ENCODE results near the gene PIK3IP1.

- TF ChIP-seq CTCF (IDR thresholded peaks at IDR 0.05; ENCODE audit: extremely low read depth in 1 of 2, insufficient read depth in 1 of 2, low read depth in 1 of 2, low read length in 2 of 2): no peak
- TF ChIP-seq POLR2A (IDR thresholded peaks at IDR 0.05; ENCODE audit: low read depth, low read length): no peak
- TF ChIP-seq JUN (IDR thresholded peaks at IDR 0.05; ENCODE audit: borderline replicate concordance, insufficient read depth, insufficient read length, low read depth): no peak
- no peak for TF ChIP-seq EZH2 (IDR thresholded peaks at IDR 0.05; ENCODE audit: borderline replicate concordance, low read depth, low read length, severe bottlenecking)
- no peak for TF ChIP-seq POLR2AphosphoS5 (IDR thresholded peaks at IDR 0.05; ENCODE audit: insufficient read depth, low read depth, low read length)
- TF ChIP-seq FOS (IDR thresholded peaks at IDR 0.05; ENCODE audit: borderline replicate concordance, insufficient read depth, low read length): no peak
- no peak for TF ChIP-seq MYC (IDR thresholded peaks at IDR 0.05; ENCODE audit: low read depth, low read length)
- TF ChIP-seq MAX (IDR thresholded peaks at IDR 0.05; ENCODE audit: insufficient read depth, insufficient read length): no peak
Measured at GRCh38 chr22:31263896-31264640, 28.2 kb downstream of the PIK3IP1 start.
